ENCODE measurements around the gene CAP1. TPM values are rescaled to one million over a fixed set of nuclear protein-coding genes. Genes with fewer than 3 reads are reported as not detected.

Gene CAP1
- total and polyA plus RNA-seq, 8 donors = 28.5 to 146 (median 57.8) TPM

DNA sequence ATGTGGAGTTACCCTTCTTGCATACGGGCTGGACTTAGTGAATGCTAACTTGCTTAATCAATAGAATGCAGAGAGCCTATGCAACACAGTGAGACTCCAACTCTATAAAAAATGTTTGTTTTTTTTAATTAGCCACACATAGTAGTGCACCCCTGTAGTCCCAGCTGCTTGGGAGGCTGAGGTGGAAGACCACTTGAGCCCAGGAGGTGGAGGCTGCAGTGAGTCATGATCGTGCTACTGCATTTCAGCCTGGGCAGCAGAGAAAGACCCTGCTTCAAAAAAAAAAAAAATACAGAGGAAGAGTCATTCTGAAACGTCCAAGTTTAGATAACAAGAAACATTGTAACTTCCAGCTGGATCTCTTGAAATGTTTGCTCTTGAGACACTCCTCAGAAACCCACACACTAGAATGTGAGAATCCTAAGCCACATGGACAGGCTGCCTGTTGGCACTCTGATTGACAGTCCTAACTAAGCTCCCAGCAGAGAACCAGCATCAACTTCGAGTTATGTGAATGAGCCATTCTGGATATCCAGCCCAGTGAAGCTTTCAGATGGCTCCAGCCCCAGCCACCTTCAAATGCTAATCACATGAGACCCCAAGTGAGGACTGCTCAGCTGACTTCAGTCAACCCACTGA is 20.0 kb upstream of the CAP1 start:
- Histone ChIP-seq H3K36me3 (no peaks in the 10 kb centered on the region), H3K9me3 (no peaks in the 10 kb centered on the region), H3K27ac (no peak overlapping the region), H3K4me1 (no peaks in the 10 kb centered on the region), H3K4me3 (no peak overlapping the region), H3K27me3 (no peaks in the 10 kb centered on the region)
- no peak for DNase-seq
- intact Hi-C loops (cut with DNase I) = no loop called here
- ATAC-seq = no peak
- TF ChIP-seq, protein P1, sequence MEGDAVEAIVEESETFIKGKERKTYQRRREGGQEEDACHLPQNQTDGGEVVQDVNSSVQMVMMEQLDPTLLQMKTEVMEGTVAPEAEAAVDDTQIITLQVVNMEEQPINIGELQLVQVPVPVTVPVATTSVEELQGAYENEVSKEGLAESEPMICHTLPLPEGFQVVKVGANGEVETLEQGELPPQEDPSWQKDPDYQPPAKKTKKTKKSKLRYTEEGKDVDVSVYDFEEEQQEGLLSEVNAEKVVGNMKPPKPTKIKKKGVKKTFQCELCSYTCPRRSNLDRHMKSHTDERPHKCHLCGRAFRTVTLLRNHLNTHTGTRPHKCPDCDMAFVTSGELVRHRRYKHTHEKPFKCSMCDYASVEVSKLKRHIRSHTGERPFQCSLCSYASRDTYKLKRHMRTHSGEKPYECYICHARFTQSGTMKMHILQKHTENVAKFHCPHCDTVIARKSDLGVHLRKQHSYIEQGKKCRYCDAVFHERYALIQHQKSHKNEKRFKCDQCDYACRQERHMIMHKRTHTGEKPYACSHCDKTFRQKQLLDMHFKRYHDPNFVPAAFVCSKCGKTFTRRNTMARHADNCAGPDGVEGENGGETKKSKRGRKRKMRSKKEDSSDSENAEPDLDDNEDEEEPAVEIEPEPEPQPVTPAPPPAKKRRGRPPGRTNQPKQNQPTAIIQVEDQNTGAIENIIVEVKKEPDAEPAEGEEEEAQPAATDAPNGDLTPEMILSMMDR (IDR thresholded peaks at IDR 0.05) = no peak
- no peak for FAIRE-seq
- 41 to 45% methylated on average over 4 of the region's 4 CpGs for WGBS, 2 donors

- 70 to 82% methylated on average over 4 of the region's 4 CpGs for WGBS, 2 donors
- FAIRE-seq = no peak
- no peaks in the 10 kb centered on the region for H3K36me3 ChIP-seq
Observed at GRCh38 chr1:40023379-40023944, 17.1 kb upstream of the CAP1 start.

DNA sequence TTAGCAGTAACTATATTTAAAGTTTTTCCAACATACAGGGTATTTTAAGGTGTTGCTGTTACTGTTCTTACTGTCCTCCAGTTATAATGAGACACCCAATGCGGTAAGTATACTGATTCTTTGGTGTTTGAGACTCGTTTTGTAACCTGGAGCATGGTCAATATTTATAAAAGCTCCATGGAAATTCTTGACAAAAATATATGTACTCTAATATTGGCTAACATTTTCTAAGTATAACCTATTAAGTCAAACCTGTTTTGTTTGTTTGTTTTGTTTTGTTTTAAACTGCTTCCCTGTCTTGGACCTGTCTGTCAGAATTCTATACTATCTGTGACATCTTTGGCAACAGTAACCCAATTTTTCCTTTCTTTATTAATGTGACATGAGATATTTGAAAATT is 15.9 kb upstream of the CAP1 start:
- H3K27me3 ChIP-seq = no peaks in the 10 kb centered on the region
- ATAC-seq (no peak), FAIRE-seq (no peak), DNase-seq (no peak)
- no peaks in the 10 kb centered on the region for H3K36me3 ChIP-seq
- 58 to 72% methylated on average over 2 of the region's 2 CpGs for WGBS, 2 donors
- no peaks in the 10 kb centered on the region for H3K9me3 ChIP-seq
- H3K27ac ChIP-seq = no peak overlapping the region
- H3K4me3 ChIP-seq = no peak overlapping the region
- intact Hi-C loops (cut with DNase I) = no loop called here
- TF ChIP-seq, protein P1 (IDR thresholded peaks at IDR 0.05) = no peak
- no peaks in the 10 kb centered on the region for H3K4me1 ChIP-seq

More at GRCh38 chr1:40023379-40023944, 17.1 kb upstream of the CAP1 start:
- Histone ChIP-seq H3K27ac (no peak overlapping the region), H3K9me3 (no peaks in the 10 kb centered on the region), H3K27me3 (no peaks in the 10 kb centered on the region), H3K4me3 (no peak overlapping the region), H3K4me1 (no peaks in the 10 kb centered on the region)
- TF ChIP-seq, protein P1 (IDR thresholded peaks at IDR 0.05) = no peak
- ATAC-seq = no peak
- no peak for DNase-seq
- intact Hi-C loops (cut with DNase I) = no loop called here

DNA sequence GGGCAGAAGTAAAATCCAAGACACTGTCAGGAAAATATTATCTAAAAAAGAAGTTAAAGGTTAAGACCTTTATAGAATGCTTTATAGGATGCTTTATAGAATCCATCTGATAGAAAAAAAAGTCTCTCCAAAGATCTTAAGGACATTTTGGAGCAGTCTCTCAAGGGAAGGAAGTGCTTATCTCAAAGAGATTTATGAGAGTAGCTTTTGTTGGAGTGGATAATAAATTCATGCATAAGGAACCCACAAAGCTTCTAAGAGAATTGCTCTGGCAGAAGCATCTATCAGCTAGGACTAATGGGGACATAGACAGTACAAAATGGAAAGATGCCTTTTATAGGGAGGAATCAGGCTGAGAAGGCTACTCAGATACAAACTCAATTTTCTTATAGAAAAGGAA is 12.9 kb upstream of the CAP1 start:
- no peaks in the 10 kb centered on the region for H3K27me3 ChIP-seq
- H3K4me1 ChIP-seq = no peaks in the 10 kb centered on the region
- H3K27ac ChIP-seq = no peak overlapping the region
- TF ChIP-seq, protein P1 (IDR thresholded peaks at IDR 0.05) = no peak
- no peaks in the 10 kb centered on the region for H3K36me3 ChIP-seq
- no peak for FAIRE-seq
- H3K9me3 ChIP-seq = no peaks in the 10 kb centered on the region
- intact Hi-C loops (cut with DNase I) = no loop called here
- H3K4me3 ChIP-seq = no peak overlapping the region
- no peak for ATAC-seq
- no peak for DNase-seq

DNA sequence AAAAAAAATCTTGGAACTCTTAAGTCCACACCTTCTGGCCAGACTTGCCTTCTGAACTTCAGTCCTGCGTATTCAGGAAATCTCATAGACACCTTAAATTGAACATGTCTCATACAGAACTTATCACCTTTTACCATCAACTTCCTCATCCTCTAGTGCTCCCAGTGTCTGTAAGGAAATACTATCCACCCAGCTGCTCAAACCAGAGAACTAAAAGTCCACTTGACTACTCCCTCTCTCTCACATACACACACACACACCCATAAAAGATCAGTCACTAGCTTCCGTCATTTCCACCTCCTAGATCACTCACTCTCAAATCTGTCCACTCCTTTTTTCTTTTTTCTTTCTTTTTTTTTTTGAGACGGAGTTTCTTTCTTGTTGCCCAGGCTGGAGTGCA is 10.9 kb upstream of the CAP1 start:
- 77% methylated on average over 3 of the region's 3 CpGs for WGBS, 2 donors
- intact Hi-C loops (cut with DNase I) = no loop called here
- Histone ChIP-seq H3K4me3 (no peak overlapping the region), H3K4me1 (no peaks in the 10 kb centered on the region), H3K27me3 (no peaks in the 10 kb centered on the region), H3K36me3 (no peaks in the 10 kb centered on the region), H3K9me3 (no peaks in the 10 kb centered on the region), H3K27ac (no peak overlapping the region)
- DNase-seq = no peak
- FAIRE-seq = peak; percentile 13
- ATAC-seq = peak in 1 of 4 donors; percentile 15
- TF ChIP-seq, protein P1 (IDR thresholded peaks at IDR 0.05) = no peak
